Stimulated activated naive B cell treated with anti-CD40 and anti-IgM and Interleukin-4, amounts not matched to agents 10 μg/mL and 1 μg/mL and 100 μg/mL, for 72 hours (primary cell): Measurements from ENCODE around the gene PLEKHA7.
"Not testable (repeated sequence)": the region's sequence is repeated elsewhere in the genome, so short reads cannot be mapped to it uniquely, and the experiment has no call there.

ENCODE experiments used
- ATAC-seq, 2 donors: fragments of 150-1000 bp; cut with Tn5 transposase; replicated peaks; 2 replicates each; pipeline ENCODE4 v1.10.0; 2021; ENCODE audit warnings: moderate library complexity in 1 of 2
- DNase-seq: peaks from one replicate; pipeline ENCODE4 v3.0.0; 2021
- H3K27ac Mint-ChIP-seq: one replicate; pipeline ENCODE4 v1.8.0; 2022; ENCODE audit warnings: mild to moderate bottlenecking, mixed read lengths
- H3K27me3 Mint-ChIP-seq, 2 donors: one replicate each; pipeline ENCODE4 v1.8.0; 2022; ENCODE audit warnings: mixed read lengths in 2 of 2
- H3K36me3 Mint-ChIP-seq, 2 donors: one replicate each; pipeline ENCODE4 v1.8.0; 2022; ENCODE audit warnings: mixed read lengths in 2 of 2, mild to moderate bottlenecking in 1 of 2
- H3K4me1 Mint-ChIP-seq, 2 donors: one replicate each; pipeline ENCODE4 v1.8.0; 2022; ENCODE audit warnings: mixed read lengths in 2 of 2, mild to moderate bottlenecking in 1 of 2
- H3K4me3 Mint-ChIP-seq, 2 donors: one replicate each; pipeline ENCODE4 v1.8.0; 2022; ENCODE audit warnings: mild to moderate bottlenecking in 2 of 2, mixed read lengths in 2 of 2, moderate library complexity in 1 of 2
- H3K9me3 Mint-ChIP-seq, 2 donors: one replicate each; pipeline ENCODE4 v1.8.0; 2022; ENCODE audit warnings: mixed read lengths in 2 of 2, mild to moderate bottlenecking in 1 of 2

The PLEKHA7 gene

DNA sequence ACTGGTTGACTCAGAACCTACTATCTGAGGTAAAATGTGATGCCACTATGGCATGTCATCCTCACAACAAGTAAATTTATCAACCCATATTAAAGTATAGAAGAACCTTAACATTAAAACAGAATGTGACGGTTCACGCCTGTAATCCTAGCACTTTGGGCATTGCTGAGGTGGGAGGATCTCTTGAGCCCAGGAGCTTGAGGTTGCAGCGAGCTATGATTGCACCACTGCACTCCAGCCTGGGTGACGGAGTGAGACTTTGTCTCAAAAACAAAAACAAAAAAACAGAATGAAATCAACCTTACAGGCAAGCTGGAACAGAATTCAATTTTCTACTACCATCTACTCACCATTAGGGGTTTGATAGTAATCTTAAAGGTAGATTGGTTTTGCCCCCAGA is 86.2 kb downstream of the PLEKHA7 start:
- ATAC-seq (no peak), DNase-seq (no peak)
- H3K27me3 Mint-ChIP-seq: peaks cover under 1 to 14% of the 10 kb centered on the region in 2 donors
- H3K4me3 Mint-ChIP-seq: no peak overlapping the region
- no peak overlapping the region for H3K27ac Mint-ChIP-seq
- H3K9me3 Mint-ChIP-seq: no peaks in the 10 kb centered on the region
- H3K36me3 Mint-ChIP-seq: peaks cover 10 to 13% of the 10 kb centered on the region in 2 donors
- peaks cover 17 to 26% of the 10 kb centered on the region in 2 donors for H3K4me1 Mint-ChIP-seq

DNA sequence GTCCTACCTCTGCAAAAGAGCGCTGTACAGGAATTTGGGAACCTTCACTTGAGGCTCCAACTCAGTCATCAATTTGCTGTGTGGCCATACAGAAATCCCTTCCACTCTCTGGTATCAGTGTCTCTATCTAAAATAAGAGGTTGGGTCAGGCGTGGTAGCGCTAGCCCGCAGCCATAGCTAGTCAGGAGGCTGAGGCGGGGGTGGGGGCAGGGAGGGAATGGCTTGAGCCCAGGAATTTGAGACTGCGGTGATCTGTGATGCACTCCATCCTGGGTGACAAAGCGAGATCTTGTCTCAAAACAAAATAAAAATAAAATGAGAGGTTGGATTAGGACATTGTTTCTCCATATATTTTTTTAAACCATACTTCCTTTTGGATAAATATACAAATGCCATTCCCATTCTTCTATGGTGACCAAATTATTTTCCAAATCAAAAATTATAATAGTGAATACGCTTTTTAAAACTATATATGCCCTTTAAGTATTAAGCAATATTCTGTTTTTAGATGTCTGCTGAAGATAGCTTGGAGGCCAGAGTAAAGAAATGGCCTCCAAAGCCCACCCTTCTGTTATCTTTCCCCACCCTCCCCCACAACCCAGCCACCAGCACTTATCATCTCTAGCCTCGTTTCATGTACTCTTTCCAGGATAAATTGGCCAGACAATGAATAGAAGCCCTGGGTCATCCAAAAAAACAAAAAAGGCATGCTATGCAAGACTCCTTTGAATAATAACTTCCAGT is 87.2 kb downstream of the PLEKHA7 start:
- no peaks in the 10 kb centered on the region for H3K9me3 Mint-ChIP-seq
- H3K27ac Mint-ChIP-seq: no peak overlapping the region
- peaks cover 16 to 21% of the 10 kb centered on the region in 2 donors for H3K36me3 Mint-ChIP-seq
- peaks cover 24 to 35% of the 10 kb centered on the region in 2 donors for H3K4me1 Mint-ChIP-seq
- peaks cover 0 to 16% of the 10 kb centered on the region in 2 donors for H3K27me3 Mint-ChIP-seq
- no peak for DNase-seq
- ATAC-seq: no peak
- H3K4me3 Mint-ChIP-seq: no peak overlapping the region

DNA sequence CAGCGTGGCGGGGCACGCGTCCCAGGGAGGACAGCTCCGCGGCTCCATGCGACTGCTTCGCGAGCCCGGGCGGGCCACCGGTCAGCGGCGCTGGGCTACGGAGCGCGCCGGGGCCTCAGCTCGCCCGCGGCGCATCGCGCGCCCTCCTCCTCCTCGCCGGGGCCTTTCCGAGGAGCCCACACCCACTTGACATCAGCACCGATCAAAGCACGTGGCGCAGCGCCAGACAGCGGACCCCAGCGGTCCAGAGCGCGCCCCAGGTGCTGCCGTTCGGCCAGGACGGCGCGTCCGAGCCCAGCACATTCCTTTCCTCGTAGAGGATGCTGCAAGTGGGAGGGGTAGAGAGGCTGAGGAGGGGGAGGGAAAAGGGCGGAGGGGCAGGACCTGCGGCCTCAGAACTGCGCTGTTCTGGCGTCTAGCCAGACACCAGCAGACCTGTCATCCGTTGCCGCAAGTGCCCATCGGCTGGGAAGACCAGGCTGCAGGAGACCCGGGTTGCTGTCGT is 88.6 kb downstream of the PLEKHA7 start:
- H3K9me3 Mint-ChIP-seq: no peaks in the 10 kb centered on the region
- H3K4me3 Mint-ChIP-seq: peak overlapping the region; percentile 83 to 95
- DNase-seq (peak; percentile 35), ATAC-seq (peak; percentile 26 to 35)
- peaks cover 16 to 25% of the 10 kb centered on the region in 2 donors for H3K36me3 Mint-ChIP-seq
- H3K27me3 Mint-ChIP-seq: peaks cover 0 to 16% of the 10 kb centered on the region in 2 donors
- peaks cover 24 to 35% of the 10 kb centered on the region in 2 donors for H3K4me1 Mint-ChIP-seq
- peak overlapping the region; percentile 91 for H3K27ac Mint-ChIP-seq

DNA sequence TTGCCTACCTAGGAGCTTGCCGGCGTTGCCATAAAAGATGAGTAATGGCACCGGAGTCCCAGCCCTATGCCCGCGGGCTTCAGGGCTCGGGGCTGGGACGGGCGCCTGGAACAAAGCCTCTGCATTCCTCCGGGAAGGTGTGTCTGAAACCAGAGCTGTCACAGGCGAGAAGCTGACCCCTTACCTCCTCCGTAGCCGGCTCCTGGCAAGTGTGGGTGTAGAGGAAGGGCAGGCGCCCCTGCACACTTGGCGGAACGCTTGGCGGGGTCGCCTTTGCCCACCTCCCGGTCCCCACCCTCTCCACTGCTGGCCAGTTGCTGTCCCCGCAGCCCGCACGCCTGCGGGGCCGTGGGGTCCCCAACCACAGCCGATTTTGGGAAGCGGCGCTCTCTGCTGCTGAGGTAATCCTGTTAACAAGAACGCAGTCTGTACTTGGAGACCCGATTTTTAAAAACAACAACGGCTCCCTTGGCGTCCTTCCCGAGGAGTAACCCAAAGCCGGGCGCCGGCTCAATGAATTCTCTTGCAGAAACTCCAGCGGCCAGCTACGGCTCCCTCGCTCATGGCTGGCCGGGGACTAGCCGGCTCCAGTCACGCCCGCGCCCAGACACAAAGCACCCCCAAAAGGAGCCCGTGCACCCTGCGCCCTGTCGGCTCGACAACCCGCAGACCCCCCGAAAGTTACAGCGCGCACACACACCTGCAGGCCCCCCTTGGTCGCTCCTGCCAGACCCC is 89.2 kb downstream of the PLEKHA7 start:
- DNase-seq (no peak), ATAC-seq (peak; percentile 8 to 13)
- Mint-ChIP-seq H3K27ac (peak overlapping the region; percentile 94), H3K36me3 (peaks cover 16 to 25% of the 10 kb centered on the region in 2 donors), H3K9me3 (no peaks in the 10 kb centered on the region), H3K27me3 (peaks cover 0 to 16% of the 10 kb centered on the region in 2 donors), H3K4me3 (peak overlapping the region; percentile 83 to 95), H3K4me1 (peaks cover 24 to 35% of the 10 kb centered on the region in 2 donors)

DNA sequence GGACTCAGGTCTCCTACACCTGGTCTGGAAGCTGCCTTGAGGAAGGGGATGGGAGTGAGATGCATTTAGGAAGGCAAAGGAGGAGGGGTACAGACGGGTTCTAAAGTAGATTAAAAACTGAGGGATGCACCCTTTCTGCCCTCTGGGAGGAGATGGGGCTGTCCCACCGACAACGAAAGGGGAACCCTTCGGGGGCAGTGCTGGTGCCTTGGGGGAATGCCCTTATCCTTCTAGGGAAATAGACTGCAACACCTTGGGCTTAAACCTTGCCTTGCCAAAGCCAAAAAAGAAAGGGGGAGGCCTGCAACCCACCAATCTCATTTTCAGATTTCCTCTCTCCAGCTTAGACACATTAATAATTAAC is 89.8 kb downstream of the PLEKHA7 start:
- peaks cover 16 to 27% of the 10 kb centered on the region in 2 donors for H3K36me3 Mint-ChIP-seq
- H3K27ac Mint-ChIP-seq: peak overlapping the region; percentile 94
- H3K4me1 Mint-ChIP-seq: peaks cover 24 to 35% of the 10 kb centered on the region in 2 donors
- ATAC-seq (peak; percentile 92 to 94), DNase-seq (peak; percentile 78)
- peaks cover 0 to 16% of the 10 kb centered on the region in 2 donors for H3K27me3 Mint-ChIP-seq
- no peaks in the 10 kb centered on the region for H3K9me3 Mint-ChIP-seq
- H3K4me3 Mint-ChIP-seq: peak overlapping the region; percentile 83 to 95

DNA sequence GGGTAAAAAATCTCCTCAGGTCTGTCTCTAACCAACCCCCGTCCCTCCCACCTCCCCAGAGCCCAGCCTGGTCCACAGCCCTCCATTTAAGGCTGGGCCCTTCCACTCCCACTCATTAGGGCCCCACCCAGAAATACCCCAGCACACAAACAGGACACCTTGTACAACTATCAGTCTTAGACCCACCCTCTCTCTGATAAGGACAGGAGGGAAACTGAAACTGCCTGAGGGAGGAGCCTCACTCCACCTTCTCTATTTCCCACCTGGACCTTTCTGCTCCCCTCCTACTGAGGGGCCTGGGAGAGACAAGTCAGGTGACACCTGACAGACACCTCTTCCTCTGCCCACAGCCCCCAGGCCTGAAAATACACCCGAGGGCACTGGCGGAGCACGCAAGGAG is 90.2 kb downstream of the PLEKHA7 start:
- Mint-ChIP-seq H3K4me1 (peaks cover 24 to 39% of the 10 kb centered on the region in 2 donors), H3K4me3 (peak overlapping the region; percentile 83 to 95), H3K27me3 (peaks cover 0 to 16% of the 10 kb centered on the region in 2 donors), H3K27ac (peak overlapping the region; percentile 94), H3K9me3 (no peaks in the 10 kb centered on the region), H3K36me3 (peaks cover 16 to 32% of the 10 kb centered on the region in 2 donors)
- DNase-seq: peak; percentile 13
- peak; percentile 67 to 68 for ATAC-seq

DNA sequence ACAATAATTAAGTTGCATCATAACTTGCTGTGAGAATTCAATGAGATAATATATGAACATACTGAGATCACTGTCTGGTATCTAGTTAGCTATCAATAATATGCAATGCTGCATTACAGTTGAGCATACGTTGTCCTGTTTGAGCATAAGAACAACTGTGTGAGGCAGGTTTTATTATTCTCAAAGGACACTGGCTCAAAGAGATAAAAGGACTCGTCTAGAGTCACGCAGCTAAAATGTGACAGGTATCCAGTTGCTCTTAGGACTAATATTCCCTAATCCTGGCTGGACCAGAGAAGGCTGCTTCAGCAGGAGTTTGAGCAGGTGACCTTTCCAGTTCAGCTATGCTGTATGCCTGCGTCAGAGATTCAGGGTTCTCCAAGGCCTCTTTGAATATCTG is 92.5 kb downstream of the PLEKHA7 start:
- no peak for DNase-seq
- no peak for ATAC-seq
- peaks cover 32 to 53% of the 10 kb centered on the region in 2 donors for H3K4me1 Mint-ChIP-seq
- peaks cover 0 to 16% of the 10 kb centered on the region in 2 donors for H3K27me3 Mint-ChIP-seq
- H3K36me3 Mint-ChIP-seq: peaks cover 34 to 51% of the 10 kb centered on the region in 2 donors
- no peak overlapping the region for H3K4me3 Mint-ChIP-seq
- no peaks in the 10 kb centered on the region for H3K9me3 Mint-ChIP-seq
- H3K27ac Mint-ChIP-seq: no peak overlapping the region

DNA sequence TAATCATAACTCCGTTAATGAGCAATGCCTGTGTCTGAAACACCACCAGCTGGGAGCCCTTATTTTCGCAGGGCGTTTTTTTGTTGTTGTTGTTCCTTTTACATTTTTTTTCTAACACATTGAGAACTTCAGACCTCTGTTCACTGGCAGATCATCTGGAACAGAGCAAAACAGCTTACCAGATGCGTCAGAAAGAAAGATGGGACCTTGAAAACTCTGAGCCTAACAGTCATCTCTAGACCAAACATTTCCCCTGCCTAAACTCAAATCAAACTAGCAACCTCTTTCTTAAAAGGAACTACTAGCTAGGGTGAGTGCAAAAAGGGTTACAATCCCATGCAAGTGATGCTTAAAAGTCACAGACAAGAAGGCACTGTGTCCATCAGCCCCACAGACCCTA is 93.2 kb downstream of the PLEKHA7 start:
- Mint-ChIP-seq H3K9me3 (no peaks in the 10 kb centered on the region), H3K36me3 (peaks cover 41 to 57% of the 10 kb centered on the region in 2 donors), H3K4me1 (peaks cover 29 to 49% of the 10 kb centered on the region in 2 donors), H3K27me3 (peaks cover 0 to 16% of the 10 kb centered on the region in 2 donors), H3K27ac (no peak overlapping the region), H3K4me3 (no peak overlapping the region)
- ATAC-seq (no peak), DNase-seq (no peak)

DNA sequence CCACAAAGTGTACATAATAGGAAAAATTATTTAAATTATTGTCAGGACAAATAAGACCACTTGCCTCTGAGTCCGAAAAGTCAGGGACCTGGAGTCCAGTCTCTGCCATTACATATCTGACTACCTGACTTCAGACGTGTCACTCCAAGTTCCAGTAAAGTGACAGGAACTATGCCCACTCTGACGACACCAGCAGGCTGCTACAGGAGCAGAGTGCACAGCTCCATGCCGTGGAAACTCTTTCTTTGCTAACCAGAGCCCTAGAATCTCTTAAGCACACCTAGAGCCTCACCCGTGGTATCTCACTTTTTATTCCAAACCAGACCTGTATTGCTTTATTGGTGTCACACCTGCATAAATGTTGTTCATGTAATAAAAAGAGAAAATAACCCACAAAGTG is 93.7 kb downstream of the PLEKHA7 start:
- DNase-seq (no peak), ATAC-seq (no peak)
- no peaks in the 10 kb centered on the region for H3K9me3 Mint-ChIP-seq
- no peak overlapping the region for H3K4me3 Mint-ChIP-seq
- peaks cover 0 to 16% of the 10 kb centered on the region in 2 donors for H3K27me3 Mint-ChIP-seq
- H3K27ac Mint-ChIP-seq: no peak overlapping the region
- peaks cover 27 to 44% of the 10 kb centered on the region in 2 donors for H3K4me1 Mint-ChIP-seq
- H3K36me3 Mint-ChIP-seq: peaks cover 42 to 58% of the 10 kb centered on the region in 2 donors

DNA sequence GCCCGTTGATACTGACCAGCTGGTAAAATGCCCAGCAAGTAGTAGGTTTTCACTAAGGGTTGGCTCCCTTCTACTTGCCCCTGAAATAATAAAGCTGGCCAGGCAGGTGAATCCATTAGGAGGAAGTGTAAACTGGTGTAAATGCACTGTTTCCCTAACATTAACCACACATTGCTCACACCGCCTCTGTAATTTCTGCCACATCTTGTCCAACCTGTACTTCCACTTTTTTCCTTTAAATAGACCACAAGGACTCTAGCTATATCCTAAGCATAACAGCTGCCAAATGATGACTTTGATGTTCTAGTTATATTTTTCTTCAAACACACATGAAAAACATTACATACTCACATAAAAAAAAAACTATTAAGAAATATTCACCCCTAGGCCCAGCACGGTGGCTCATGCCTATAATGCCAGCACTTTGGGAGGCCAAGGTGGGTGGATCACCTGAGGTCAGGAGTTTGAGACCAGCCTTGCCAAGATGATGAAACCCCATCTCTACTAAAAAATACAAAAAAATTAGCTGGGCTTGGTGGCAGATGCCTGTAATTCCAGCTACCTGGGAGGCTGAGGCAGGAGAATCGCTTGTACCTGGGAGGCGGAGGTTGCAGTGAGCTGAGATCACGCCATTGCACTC is 95.6 kb downstream of the PLEKHA7 start:
- DNase-seq, H3K27ac Mint-ChIP-seq, H3K4me3 Mint-ChIP-seq, H3K9me3 Mint-ChIP-seq: not testable (repeated sequence)
- Mint-ChIP-seq H3K27me3 (peaks cover 0 to 11% of the 10 kb centered on the region in 2 donors), H3K4me1 (peaks cover 20 to 39% of the 10 kb centered on the region in 2 donors), H3K36me3 (peaks cover 43 to 58% of the 10 kb centered on the region in 2 donors)
- ATAC-seq: peak; percentile 74 to 79

DNA sequence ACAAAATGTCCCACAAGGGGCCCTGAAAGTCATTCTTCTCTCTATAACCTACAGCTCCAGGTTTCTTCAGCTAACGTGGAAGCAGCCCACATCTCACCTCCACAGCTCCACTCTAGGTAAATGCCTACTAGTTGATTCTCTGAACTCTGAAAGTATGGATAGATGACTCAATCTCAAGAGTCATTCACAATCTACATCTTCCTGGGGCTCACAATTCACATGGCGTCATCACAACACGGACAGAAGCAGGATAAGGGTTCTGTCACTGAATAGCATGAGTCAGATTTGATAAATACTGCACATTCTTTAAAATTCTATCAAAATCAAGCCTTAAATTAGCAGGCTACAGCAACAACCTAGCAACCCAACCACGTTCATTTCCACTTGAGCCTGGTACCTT is 96.3 kb downstream of the PLEKHA7 start:
- Mint-ChIP-seq H3K27me3 (peaks cover 0 to 4% of the 10 kb centered on the region in 2 donors), H3K4me1 (peaks cover 16 to 37% of the 10 kb centered on the region in 2 donors), H3K9me3 (no peaks in the 10 kb centered on the region), H3K27ac (no peak overlapping the region), H3K36me3 (peaks cover 43 to 54% of the 10 kb centered on the region in 2 donors), H3K4me3 (no peak overlapping the region)
- no peak for ATAC-seq
- no peak for DNase-seq

DNA sequence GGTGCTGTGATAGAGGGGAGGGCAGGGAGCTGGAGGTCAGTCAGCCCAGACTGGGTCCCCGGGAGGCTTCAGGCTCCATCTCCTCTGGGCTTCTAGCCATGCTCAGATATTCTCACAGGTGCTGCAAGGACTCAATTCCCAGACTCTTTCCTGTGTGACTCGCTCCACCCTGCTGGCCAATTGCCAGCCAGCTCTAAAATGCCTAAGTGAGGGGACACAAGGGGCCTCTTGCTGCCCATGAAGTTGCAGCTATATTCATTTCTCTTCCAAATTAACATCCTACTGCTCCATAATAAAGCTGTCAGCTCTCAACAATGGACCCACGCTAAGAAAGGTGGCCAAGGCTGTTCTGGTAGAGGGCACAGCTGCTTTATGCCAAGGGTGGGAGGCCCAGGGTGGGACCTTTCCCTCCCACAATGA is 101.5 kb downstream of the PLEKHA7 start:
- no peaks in the 10 kb centered on the region for H3K27me3 Mint-ChIP-seq
- no peak for ATAC-seq
- no peaks in the 10 kb centered on the region for H3K9me3 Mint-ChIP-seq
- no peak overlapping the region for H3K4me3 Mint-ChIP-seq
- H3K4me1 Mint-ChIP-seq: peaks cover 25 to 47% of the 10 kb centered on the region in 2 donors
- DNase-seq: no peak
- H3K27ac Mint-ChIP-seq: no peak overlapping the region
- H3K36me3 Mint-ChIP-seq: peaks cover 39 to 45% of the 10 kb centered on the region in 2 donors

DNA sequence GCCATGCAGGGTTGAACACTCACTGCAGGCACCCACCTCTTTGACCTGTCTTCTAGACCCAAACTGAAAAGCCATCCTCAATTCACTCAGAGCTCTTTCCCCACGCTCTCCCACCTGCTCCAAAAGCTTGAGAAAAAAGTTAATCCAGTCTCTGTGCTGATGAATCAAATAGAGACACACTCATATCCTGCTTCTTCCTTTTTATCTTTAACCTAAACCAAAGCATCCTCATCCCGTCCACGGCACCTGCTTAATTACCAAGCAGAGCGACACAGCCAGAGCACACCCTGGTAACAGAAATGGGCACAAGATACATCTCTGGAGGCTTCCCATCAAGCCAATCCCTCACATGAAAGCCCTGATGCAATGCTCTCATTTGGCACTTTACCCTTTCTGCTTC is 102.6 kb downstream of the PLEKHA7 start:
- H3K27ac Mint-ChIP-seq: no peak overlapping the region
- H3K9me3 Mint-ChIP-seq: no peaks in the 10 kb centered on the region
- ATAC-seq (peak in 1 of 2 donors; percentile 19), DNase-seq (no peak)
- peaks cover 22 to 47% of the 10 kb centered on the region in 2 donors for H3K4me1 Mint-ChIP-seq
- H3K36me3 Mint-ChIP-seq: peaks cover 30 to 36% of the 10 kb centered on the region in 2 donors
- no peak overlapping the region for H3K4me3 Mint-ChIP-seq
- H3K27me3 Mint-ChIP-seq: no peaks in the 10 kb centered on the region

DNA sequence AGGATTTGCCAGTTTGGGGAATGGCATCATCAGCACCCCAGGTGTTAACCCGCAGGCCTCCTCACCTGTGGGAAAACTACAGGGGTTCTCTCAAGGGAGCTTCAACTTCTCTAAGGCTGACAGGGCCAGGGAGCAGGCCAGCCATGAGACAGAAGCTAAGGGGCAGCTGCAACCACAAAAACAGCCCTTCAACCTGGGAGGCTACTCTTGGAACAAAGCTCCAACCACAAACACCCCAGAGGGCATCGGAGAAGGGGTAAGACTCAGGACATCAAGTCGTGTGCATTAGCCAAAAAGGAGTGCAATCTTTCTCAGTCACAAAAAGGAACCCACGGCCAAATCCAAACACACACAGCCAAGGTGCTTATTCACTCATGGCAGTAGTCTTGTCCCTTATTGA is 103.0 kb downstream of the PLEKHA7 start:
- no peak for DNase-seq
- H3K4me3 Mint-ChIP-seq: no peak overlapping the region
- peaks cover 22 to 47% of the 10 kb centered on the region in 2 donors for H3K4me1 Mint-ChIP-seq
- H3K27ac Mint-ChIP-seq: peak overlapping the region; percentile 75
- no peaks in the 10 kb centered on the region for H3K9me3 Mint-ChIP-seq
- peaks cover 25 to 31% of the 10 kb centered on the region in 2 donors for H3K36me3 Mint-ChIP-seq
- H3K27me3 Mint-ChIP-seq: no peaks in the 10 kb centered on the region
- peak in 1 of 2 donors; percentile 10 for ATAC-seq
